ENCODE measurements around the gene BGN. TPM values are rescaled to one million over a fixed set of nuclear protein-coding genes. Genes with fewer than 3 reads are reported as not detected.

The BGN gene
- total RNA-seq, 1 experiment from 2014 or later: 0.33 TPM

- H3K79me2 ChIP-seq (ENCODE audit: low read depth): no peaks in the 10 kb centered on the region
- CTCF ChIA-PET: no interaction called here
- no peaks in the 10 kb centered on the region for H4K20me1 ChIP-seq (ENCODE audit: insufficient read depth)
- no peaks in the 10 kb centered on the region for H3K36me3 ChIP-seq (ENCODE audit: low read depth)
- H3F3A ChIP-seq (ENCODE audit: insufficient read depth, low read depth): no peaks in the 10 kb centered on the region
- no peak overlapping the region for H3K4me3 ChIP-seq
- no peak overlapping the region for H3K4me2 ChIP-seq
- H3K9me2 ChIP-seq (ENCODE audit: insufficient read depth): no peaks in the 10 kb centered on the region
- no peaks in the 10 kb centered on the region for H3K9me3 ChIP-seq (ENCODE audit: insufficient read depth, low read depth)
- intact Hi-C loops (cut with micrococcal nuclease; ENCODE audit: unreplicated experiment): no loop called here
- no peak overlapping the region for H3K27ac ChIP-seq
- no peak for DNase-seq
- H2AFZ ChIP-seq: no peak overlapping the region
- no TSS peak for BruUV-seq (replicated peaks)
- no peaks in the 10 kb centered on the region for H3K4me1 ChIP-seq (replicated peaks; ENCODE audit: insufficient read depth)
- H3K27me3 ChIP-seq (ENCODE audit: insufficient read depth, low read depth): peaks cover 27% of the 10 kb centered on the region
- POLR2A ChIA-PET (ENCODE audit: unreplicated experiment): no interaction called here
- TF ChIP-seq, protein P1, sequence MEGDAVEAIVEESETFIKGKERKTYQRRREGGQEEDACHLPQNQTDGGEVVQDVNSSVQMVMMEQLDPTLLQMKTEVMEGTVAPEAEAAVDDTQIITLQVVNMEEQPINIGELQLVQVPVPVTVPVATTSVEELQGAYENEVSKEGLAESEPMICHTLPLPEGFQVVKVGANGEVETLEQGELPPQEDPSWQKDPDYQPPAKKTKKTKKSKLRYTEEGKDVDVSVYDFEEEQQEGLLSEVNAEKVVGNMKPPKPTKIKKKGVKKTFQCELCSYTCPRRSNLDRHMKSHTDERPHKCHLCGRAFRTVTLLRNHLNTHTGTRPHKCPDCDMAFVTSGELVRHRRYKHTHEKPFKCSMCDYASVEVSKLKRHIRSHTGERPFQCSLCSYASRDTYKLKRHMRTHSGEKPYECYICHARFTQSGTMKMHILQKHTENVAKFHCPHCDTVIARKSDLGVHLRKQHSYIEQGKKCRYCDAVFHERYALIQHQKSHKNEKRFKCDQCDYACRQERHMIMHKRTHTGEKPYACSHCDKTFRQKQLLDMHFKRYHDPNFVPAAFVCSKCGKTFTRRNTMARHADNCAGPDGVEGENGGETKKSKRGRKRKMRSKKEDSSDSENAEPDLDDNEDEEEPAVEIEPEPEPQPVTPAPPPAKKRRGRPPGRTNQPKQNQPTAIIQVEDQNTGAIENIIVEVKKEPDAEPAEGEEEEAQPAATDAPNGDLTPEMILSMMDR (conservative IDR thresholded peaks at IDR 0.05): no peak
- no peak for TF ChIP-seq EZH2 (IDR thresholded peaks at IDR 0.05; ENCODE audit: low read depth)
Observed at GRCh38 chrX:153527208-153527607, 32.4 kb downstream of the BGN start.

- H3K9me3 ChIP-seq (ENCODE audit: insufficient read depth, low read depth): no peaks in the 10 kb centered on the region
- no peak overlapping the region for H3K4me3 ChIP-seq
- intact Hi-C loops (cut with micrococcal nuclease; ENCODE audit: unreplicated experiment): no loop called here
- H2AFZ ChIP-seq: no peak overlapping the region
- no peaks in the 10 kb centered on the region for H3K79me2 ChIP-seq (ENCODE audit: low read depth)
- H3K4me2 ChIP-seq: no peak overlapping the region
- no peaks in the 10 kb centered on the region for H4K20me1 ChIP-seq (ENCODE audit: insufficient read depth)
- H3K27ac ChIP-seq: no peak overlapping the region
- ChIA-PET POLR2A (ENCODE audit: unreplicated experiment) (interaction anchor here (0.7 kb wide), 1 partner anchor 153 kb away, joined by 4 read pairs; no protein-coding TSS in a partner anchor), CTCF (no interaction called here)
- peaks cover 20% of the 10 kb centered on the region for H3K27me3 ChIP-seq (ENCODE audit: insufficient read depth, low read depth)
- no peak for TF ChIP-seq EZH2 (IDR thresholded peaks at IDR 0.05; ENCODE audit: low read depth)
- TF ChIP-seq, protein P1 (conservative IDR thresholded peaks at IDR 0.05): no peak
- no TSS peak for BruUV-seq (replicated peaks)
- H3F3A ChIP-seq (ENCODE audit: insufficient read depth, low read depth): no peaks in the 10 kb centered on the region
- no peaks in the 10 kb centered on the region for H3K4me1 ChIP-seq (replicated peaks; ENCODE audit: insufficient read depth)
- H3K9me2 ChIP-seq (ENCODE audit: insufficient read depth): no peaks in the 10 kb centered on the region
- no peak for DNase-seq
- H3K36me3 ChIP-seq (ENCODE audit: low read depth): no peaks in the 10 kb centered on the region
Observed at GRCh38 chrX:153530411-153531129, 35.8 kb downstream of the BGN start.

- Histone ChIP-seq H3K4me3 (no peak overlapping the region), H3K27ac (no peak overlapping the region), H3F3A (ENCODE audit: insufficient read depth, low read depth) (no peaks in the 10 kb centered on the region), H3K9me3 (ENCODE audit: insufficient read depth, low read depth) (no peaks in the 10 kb centered on the region), H3K9me2 (ENCODE audit: insufficient read depth) (no peaks in the 10 kb centered on the region), H3K79me2 (ENCODE audit: low read depth) (no peaks in the 10 kb centered on the region), H3K4me1 (replicated peaks; ENCODE audit: insufficient read depth) (no peaks in the 10 kb centered on the region), H4K20me1 (ENCODE audit: insufficient read depth) (no peaks in the 10 kb centered on the region), H3K36me3 (ENCODE audit: low read depth) (no peaks in the 10 kb centered on the region), H3K4me2 (no peak overlapping the region), H2AFZ (no peak overlapping the region), H3K27me3 (ENCODE audit: insufficient read depth, low read depth) (peaks cover 21% of the 10 kb centered on the region; the same call in 1 of the 2 replicates)
- TF ChIP-seq EZH2 (IDR thresholded peaks at IDR 0.05; ENCODE audit: low read depth): no peak
- TF ChIP-seq, protein P1 (conservative IDR thresholded peaks at IDR 0.05): no peak
- intact Hi-C loops (cut with micrococcal nuclease; ENCODE audit: unreplicated experiment): no loop called here
- ChIA-PET CTCF (no interaction called here), POLR2A (ENCODE audit: unreplicated experiment) (no interaction called here)
- DNase-seq: no peak
- no TSS peak for BruUV-seq (replicated peaks)
Observed at GRCh38 chrX:153533091-153533490, 38.3 kb downstream of the BGN start.
